Mucosa of rectum (tissue), 2 donors: ENCODE results near the gene NEURL3.

Experiments used
- H3K27ac ChIP-seq, 2 donors: one replicate each; pipeline ENCODE4 v1.7.0; 2013; ENCODE audit warnings: inconsistent platforms in 2 of 2, low read depth in 2 of 2, low read length in 2 of 2
- H3K27me3 ChIP-seq, 2 donors: one replicate each; pipeline ENCODE4 v1.7.0; 2013; ENCODE audit warnings: low read length in 2 of 2; ENCODE audit not compliant: control insufficient read depth in 2 of 2, insufficient read depth in 2 of 2
- H3K36me3 ChIP-seq, 2 donors: one replicate each; pipeline ENCODE4 v1.7.0; 2013; ENCODE audit warnings: low read length in 2 of 2; ENCODE audit not compliant: control insufficient read depth in 2 of 2, insufficient read depth in 2 of 2
- H3K4me1 ChIP-seq, 2 donors: one replicate each; pipeline ENCODE4 v1.7.0; 2013; ENCODE audit warnings: low read length in 2 of 2, mild to moderate bottlenecking in 1 of 2; ENCODE audit not compliant: control insufficient read depth in 2 of 2, insufficient read depth in 2 of 2
- H3K4me3 ChIP-seq, 2 donors: one replicate each; pipeline ENCODE4 v1.7.0; 2013; ENCODE audit warnings: low read length in 2 of 2
- H3K9ac ChIP-seq, 2 donors: one replicate each; pipeline ENCODE4 v1.7.0; 2013; ENCODE audit warnings: low read length in 2 of 2, low read depth in 1 of 2, mild to moderate bottlenecking in 1 of 2
- H3K9me3 ChIP-seq, 2 donors: one replicate each; pipeline ENCODE4 v1.7.0; 2013; ENCODE audit warnings: low read length in 2 of 2; ENCODE audit not compliant: control insufficient read depth in 2 of 2
- donor health status: healthy.
- donor health status: Normal muscosa, but diverticular disease.

The NEURL3 gene

DNA sequence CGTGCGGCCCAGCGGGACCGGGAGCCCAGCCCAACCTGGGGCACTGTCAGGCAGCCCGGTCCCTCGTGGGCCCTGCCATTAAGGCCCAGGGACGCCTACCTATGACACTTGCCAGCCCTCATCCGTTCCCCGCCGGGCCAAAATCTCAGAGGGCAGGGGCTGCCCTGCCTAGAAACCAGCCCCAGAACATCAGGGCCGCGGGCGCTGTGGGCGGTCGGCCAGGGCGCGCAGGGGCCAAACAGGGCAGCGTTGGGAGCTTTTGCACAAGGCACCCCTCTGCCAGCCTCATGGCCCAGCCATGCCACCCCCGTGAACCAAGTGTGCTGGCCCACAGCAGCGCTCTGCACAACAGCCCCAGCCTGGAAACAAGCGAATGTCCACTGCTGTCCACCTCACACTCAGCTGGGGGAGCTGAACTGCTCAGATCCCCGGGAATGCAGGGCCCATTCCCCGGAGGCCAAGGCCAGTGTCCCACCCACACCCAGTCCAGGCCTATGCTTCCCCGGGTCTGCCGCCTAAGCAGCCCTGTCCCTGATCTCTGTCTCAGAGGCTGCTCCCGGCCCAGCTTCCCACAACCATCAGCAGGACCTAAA is 3.5 kb upstream of the NEURL3 start:
- H3K27me3 ChIP-seq, result no peaks in the 10 kb centered on the region
- H3K9ac ChIP-seq, result no peak overlapping the region
- H3K27ac ChIP-seq, result no peak overlapping the region
- peaks cover 10 to 20% of the 10 kb centered on the region in 2 donors for H3K4me1 ChIP-seq
- no peaks in the 10 kb centered on the region for H3K9me3 ChIP-seq
- no peaks in the 10 kb centered on the region for H3K36me3 ChIP-seq
- peak overlapping the region in 1 of 2 donors; percentile 59 for H3K4me3 ChIP-seq

- Histone ChIP-seq H3K36me3 (no peaks in the 10 kb centered on the region), H3K4me3 (peak overlapping the region; percentile 59 to 64), H3K27me3 (no peaks in the 10 kb centered on the region), H3K9ac (peak overlapping the region; percentile 49 to 54), H3K27ac (no peak overlapping the region), H3K4me1 (peaks cover 14 to 25% of the 10 kb centered on the region in 2 donors), H3K9me3 (no peaks in the 10 kb centered on the region)
These were observed 2.9 kb upstream of the NEURL3 start for GRCh38 chr2:96507957-96508520.

DNA sequence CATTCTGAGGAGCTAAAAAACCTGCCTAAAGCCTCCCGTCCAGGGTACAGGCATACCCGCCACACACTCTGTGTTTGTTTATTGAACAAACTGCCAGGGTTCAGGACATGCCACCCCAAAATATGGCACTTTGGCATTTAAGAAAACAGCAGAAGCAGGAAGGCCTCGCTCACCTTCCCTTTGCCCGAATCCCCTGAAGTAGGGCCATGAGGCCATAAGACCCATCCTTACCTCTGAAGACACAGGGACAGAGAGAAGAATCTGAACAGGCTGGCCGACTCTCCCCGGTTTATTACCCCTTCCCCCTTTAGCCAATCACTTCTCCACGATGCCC is 1.7 kb upstream of the NEURL3 start:
- Histone ChIP-seq H3K4me1 (peaks cover 22 to 37% of the 10 kb centered on the region in 2 donors), H3K9me3 (no peaks in the 10 kb centered on the region), H3K27ac (no peak overlapping the region), H3K9ac (no peak overlapping the region), H3K27me3 (no peaks in the 10 kb centered on the region), H3K36me3 (no peaks in the 10 kb centered on the region), H3K4me3 (no peak overlapping the region)

DNA sequence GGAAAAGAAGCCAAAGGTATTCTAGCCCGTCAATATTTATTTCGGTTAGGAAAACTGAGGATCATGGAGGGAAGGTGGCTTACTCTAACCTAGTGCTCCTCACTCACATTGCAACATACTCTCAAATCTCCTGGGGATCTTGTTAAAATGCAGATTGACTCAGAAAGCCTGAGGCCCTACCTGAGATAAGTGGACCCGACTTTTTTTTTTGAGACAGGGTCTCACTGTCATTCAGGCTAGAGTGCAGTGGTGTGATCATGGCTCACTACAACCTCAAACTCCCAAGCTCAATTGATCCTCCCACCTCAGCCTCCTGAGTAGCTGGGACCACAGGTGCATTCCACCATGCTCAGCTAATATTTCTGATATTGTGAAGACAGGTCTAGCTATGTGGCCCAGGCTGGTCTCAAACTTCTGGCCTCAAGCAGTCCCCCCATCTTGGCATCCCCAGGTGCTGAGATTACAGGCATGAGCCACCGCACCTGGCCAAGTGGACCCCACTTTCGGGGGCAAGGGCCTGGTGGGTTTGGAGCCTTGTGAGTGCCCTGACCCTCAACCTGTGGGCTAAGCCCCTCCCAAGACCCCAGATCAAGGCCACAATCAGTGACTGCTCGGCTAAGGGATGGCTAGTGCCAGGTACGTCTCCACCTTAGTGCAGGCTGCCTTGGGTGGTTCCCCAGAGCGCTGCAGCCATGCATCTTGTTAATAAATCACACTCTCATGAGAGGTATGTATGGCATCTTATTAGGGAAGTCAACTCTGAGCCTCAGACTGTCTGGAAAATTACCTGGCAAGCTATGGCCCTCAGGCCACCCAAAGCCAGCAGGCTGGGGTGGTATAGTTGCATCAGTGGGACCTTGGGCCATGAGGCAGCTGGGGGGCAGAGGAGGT is 1.1 kb upstream of the NEURL3 start:
- H3K27ac ChIP-seq, result peak overlapping the region in 1 of 2 donors; percentile 56
- H3K36me3 ChIP-seq, result no peaks in the 10 kb centered on the region
- no peak overlapping the region for H3K4me3 ChIP-seq
- no peaks in the 10 kb centered on the region for H3K27me3 ChIP-seq
- H3K4me1 ChIP-seq, result peaks cover 23 to 41% of the 10 kb centered on the region in 2 donors
- H3K9me3 ChIP-seq, result no peaks in the 10 kb centered on the region
- no peak overlapping the region for H3K9ac ChIP-seq

GRCh38 chr2:96503637-96504243 is 1.4 kb downstream of the NEURL3 start:
- peaks cover 21 to 41% of the 10 kb centered on the region in 2 donors for H3K4me1 ChIP-seq
- H3K4me3 ChIP-seq, result no peak overlapping the region
- H3K27me3 ChIP-seq, result no peaks in the 10 kb centered on the region
- H3K9ac ChIP-seq, result no peak overlapping the region
- no peak overlapping the region for H3K27ac ChIP-seq
- no peaks in the 10 kb centered on the region for H3K36me3 ChIP-seq
- no peaks in the 10 kb centered on the region for H3K9me3 ChIP-seq

GRCh38 chr2:96502891-96503636 is 2.1 kb downstream of the NEURL3 start:
- Histone ChIP-seq H3K36me3 (no peaks in the 10 kb centered on the region), H3K9me3 (no peaks in the 10 kb centered on the region), H3K4me3 (no peak overlapping the region), H3K27ac (no peak overlapping the region), H3K27me3 (no peaks in the 10 kb centered on the region), H3K4me1 (peaks cover 18 to 37% of the 10 kb centered on the region in 2 donors), H3K9ac (no peak overlapping the region)

GRCh38 chr2:96501886-96502810 is 3.0 kb downstream of the NEURL3 start:
- peaks cover 18 to 33% of the 10 kb centered on the region in 2 donors for H3K4me1 ChIP-seq
- no peak overlapping the region for H3K4me3 ChIP-seq
- H3K9ac ChIP-seq, result no peak overlapping the region
- H3K27ac ChIP-seq, result peak overlapping the region in 1 of 2 donors; percentile 58
- H3K36me3 ChIP-seq, result no peaks in the 10 kb centered on the region
- no peaks in the 10 kb centered on the region for H3K9me3 ChIP-seq
- H3K27me3 ChIP-seq, result no peaks in the 10 kb centered on the region

DNA sequence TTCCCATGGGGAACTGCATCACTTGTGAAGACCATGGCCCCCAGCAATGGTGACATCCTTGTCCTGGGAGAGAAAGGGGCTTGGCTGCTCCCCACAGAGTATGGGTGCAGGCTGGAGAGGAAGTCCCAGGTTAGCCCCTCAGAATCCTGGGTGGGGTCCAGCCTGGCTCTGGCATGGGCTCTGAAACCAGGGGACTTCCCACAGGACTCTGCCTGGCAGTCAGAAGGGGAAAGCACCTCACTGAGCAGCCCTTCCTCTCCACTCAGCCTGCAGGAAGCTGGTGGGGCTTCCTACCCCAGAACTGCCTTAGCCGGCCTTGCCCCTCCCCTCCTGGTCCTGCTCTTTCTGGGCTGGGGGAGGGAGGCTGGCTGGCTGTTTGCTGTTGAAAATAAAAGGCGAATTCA is 3.7 kb downstream of the NEURL3 start:
- Histone ChIP-seq H3K27ac (peak overlapping the region in 1 of 2 donors; percentile 58), H3K4me3 (no peak overlapping the region), H3K9ac (no peak overlapping the region), H3K9me3 (no peaks in the 10 kb centered on the region), H3K36me3 (no peaks in the 10 kb centered on the region), H3K4me1 (peaks cover 18 to 33% of the 10 kb centered on the region in 2 donors), H3K27me3 (no peaks in the 10 kb centered on the region)
